CD4-positive, alpha-beta T cell treated with Interferon alpha-2 for 1 hour (primary cell): Measurements from ENCODE around the gene LKAAEAR1.

Experiments used
- DNase-seq, 2 donors: peaks; one replicate each; pipeline ENCODE4 v3.0.0-alpha.2; 2020 to 2022

The LKAAEAR1 gene

DNA sequence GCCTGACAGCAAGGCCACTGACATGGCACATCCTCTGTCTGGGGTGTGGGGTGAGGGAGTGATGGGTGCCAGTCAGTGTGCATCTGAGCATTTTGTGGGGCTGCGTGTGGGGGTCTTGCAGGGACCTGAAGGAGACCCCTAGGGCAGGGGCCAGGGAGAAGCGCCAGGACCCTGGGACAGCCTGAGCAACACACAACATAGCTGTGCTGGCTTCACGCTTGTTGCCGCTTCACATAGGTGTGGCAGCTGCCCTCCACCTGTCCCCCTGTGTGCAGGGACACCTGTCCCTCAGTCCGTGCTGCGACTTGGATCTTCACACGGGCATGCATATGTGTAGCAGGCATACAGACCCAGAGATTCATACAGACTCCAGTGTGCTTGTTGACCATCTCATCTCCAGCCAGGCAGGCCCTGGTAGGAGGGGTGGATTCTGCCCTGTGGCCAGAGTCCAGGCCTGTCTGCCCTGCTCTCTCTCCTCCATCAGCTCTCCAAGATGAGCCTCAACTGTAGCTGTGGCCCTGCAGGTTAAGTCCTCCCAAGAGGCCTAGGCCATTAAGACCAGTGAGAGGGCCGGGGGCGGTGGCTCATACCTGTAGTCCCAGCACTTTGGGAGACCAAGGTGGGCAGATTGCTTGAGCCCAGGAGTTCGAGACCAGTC, 26.3 kb upstream of the LKAAEAR1 start:
- no peak for DNase-seq

DNA sequence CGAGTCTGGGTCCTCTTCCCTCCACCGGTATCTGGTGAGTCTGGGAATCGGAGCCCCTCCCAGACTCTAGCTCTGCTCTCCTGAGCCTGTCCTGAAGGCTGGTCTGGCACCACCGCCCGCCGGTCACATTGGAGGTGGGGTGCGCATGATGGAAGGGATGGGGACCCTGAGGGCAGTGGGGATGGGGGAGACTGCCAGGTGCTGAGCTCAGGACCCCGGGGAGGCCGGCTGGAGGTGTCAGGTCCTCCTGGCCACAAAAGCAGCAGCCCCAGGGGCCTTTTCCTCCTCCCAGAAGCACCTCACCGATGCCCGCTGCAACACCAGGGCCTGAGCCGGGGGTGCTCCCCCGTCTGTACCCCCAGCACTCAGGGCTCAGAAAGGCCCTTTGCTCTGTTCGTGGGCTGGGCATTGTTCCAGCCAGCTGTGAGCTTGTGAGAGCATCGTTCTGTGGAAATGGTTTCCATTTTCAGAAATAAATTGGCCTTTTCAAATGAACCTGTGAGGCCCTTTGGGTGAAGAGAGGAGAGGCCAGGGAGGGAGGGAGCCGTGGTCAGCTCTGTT, 25.7 kb upstream of the LKAAEAR1 start:
- DNase-seq, result no peak

DNA sequence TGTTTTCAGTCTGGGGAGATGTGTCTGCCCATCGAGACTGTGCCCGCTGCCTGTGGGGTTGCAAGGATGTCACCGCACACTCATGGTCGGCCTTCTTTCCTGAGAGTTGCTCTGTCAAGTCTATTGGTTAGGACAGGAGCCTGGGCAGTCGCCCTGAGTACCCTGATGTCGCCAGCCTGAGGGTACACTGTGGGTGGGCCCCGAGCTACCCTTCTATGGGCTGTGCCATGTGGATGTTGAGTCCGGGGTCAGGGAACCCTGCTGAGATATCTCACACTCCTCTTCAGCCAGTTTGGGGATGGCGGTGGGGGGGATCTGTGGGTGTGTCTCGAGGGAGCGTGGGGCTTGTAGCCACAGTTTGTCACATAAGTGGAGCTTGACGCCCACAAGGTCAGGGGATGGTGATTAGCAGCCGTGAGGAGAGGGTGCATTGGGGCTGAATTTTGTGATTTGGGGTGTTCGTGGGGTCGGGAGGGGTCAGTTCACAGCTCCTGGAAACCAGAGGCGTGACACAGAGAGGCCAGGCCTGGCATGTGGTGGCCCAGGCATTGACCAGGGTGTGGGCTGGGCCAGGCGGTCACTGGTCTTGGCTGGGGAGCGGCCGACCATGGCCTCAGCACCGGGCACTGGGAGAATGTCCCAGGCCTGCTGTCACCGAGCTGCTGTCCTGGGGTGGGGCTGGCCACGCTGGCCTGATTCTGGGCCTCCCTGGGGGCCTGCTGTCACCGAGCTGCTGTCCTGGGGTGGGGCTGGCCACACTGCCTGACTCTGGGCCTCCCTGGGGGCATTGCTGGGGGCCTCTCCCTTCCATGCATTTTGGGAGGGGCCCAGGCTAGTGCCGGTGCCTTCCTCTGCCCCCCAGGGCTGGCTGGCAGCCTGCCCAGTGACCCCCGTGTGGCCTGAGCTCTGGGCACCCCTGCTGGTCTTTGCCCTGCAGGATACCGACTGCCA, 24.8 kb upstream of the LKAAEAR1 start:
- DNase-seq, result no peak

DNA sequence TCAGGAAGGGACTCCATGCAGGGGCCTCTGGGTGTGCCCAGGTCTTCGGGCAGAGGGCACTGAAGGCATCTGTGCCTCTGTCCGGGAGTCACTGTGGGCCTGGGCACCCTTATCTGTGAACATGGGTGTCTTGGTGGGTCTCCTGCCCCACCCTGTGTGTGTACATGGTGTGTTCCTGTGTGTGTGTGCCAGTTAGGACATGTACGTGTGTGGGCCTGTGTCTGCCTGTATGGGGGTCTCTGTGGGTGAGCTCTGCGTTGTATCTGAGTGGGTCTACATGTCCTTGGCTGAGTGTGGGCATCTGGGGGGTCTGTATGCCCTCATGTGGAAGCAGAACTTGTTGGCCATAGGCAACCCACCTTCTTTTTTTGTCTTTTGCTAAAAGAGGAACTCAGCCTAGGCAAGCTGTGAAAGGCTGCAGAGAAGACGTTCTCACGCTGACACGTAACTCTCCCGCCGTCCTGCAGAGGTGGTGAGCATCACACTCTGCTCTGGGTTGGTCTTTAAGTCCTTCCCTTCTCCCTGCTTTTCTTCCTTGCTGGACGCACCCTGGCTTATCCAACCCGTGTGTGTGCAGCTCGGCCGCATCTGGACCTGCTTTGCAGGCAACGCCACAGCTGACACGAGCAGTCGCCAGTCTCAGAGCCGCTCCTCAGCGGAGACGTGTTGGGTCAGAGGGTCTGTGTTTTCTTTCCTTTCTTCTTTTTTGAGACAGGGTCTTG, 23.7 kb upstream of the LKAAEAR1 start:
- DNase-seq, result no peak

DNA sequence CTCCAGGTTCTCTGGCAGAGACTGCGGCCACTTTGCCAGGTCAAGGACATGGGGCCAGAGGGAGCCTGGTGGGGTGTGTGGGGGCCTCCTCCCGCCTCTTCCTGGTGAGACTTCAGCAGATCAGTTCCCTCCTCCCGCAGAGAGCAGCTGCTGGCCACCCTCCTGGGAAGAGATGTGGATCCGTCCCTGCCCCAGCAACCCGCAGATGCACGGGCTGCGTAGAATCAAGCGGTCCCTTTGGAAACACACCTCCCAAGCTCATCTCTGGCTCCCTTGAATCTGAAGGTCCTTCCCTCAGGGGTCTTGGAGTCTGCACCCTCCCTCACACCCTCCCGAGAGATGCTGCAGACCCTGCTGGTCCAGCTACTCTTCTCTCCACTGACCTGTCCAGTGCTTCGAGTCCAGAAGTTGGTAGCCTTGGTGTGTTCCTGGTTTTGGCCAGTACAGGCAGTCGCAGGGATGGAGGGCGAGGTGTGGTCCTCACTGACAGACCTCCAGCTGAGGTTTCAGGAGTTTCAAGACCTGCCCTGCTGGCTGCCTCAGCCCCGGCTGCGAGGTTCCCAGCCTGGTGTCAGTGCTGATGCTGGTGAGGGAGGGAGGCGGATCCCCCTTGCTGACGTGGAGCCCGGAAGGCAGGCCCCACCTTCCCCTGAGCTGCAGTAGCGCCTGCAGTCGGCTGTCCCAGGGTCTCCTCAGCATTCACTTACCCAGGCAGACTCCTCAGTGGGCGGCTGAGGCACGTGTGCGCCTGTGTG, 23.0 kb upstream of the LKAAEAR1 start, which contains the start of gene NPBWR2:
Gene NPBWR2 (minus strand): TSS at position 585 of the 755 bp plus-strand sequence. CDS start 734 bp downstream, outside the sequence.
- peak; percentile 18 to 20 for DNase-seq

DNA sequence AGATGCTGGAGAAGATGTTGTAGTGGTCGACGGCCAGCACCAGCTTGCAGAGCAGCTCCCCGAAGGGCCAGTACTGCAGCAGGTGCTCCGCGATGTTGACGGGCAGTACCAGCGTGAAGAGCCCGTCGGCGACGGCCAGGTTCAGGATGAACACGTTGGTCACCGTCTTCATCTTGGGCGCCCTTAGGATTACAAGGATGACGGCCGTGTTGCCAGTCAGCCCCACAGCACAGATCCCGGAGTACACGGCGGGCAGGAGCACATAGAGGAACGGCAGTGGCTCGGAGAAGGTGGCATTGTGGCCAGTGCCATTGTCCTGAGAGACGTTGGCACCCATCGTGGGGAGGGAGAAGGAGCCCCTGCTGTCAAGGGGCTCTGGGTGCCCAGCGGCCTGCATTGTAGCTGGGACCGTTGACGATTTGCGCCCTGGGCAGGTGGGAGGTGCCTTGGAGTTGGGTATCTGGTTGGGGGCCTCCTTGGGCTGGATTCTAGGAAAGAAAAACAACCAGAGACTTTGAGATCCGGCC, 22.3 kb upstream of the LKAAEAR1 start:
- DNase-seq, result no peak

DNA sequence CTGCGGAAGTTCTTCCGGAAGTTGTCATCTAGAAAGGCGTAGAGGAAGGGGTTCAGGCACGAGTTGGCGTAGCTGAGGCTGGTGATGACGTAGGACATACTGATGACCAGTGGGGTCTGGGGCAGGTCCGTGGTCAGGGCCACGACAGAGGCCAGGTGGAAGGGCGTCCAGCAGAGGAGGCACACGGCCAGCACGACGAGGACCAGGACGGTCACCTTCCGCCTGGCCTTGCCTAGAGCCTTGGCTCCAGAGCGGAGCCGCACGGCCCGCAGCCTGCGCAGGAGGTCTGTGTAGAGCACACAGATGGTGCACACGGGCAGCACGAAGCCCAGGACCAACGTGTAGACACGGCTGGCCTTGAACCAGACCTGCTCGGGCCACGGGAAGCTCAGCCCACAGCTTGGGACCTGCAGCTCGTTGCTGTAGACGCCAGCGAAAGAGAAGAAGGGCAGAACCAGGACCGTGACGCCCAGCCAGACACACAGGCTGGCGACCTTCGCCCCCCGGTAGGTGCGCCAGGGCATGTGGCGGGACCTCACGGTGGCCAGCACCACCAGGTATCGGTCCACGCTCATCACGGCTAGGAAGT, 21.7 kb upstream of the LKAAEAR1 start:
- no peak for DNase-seq

DNA sequence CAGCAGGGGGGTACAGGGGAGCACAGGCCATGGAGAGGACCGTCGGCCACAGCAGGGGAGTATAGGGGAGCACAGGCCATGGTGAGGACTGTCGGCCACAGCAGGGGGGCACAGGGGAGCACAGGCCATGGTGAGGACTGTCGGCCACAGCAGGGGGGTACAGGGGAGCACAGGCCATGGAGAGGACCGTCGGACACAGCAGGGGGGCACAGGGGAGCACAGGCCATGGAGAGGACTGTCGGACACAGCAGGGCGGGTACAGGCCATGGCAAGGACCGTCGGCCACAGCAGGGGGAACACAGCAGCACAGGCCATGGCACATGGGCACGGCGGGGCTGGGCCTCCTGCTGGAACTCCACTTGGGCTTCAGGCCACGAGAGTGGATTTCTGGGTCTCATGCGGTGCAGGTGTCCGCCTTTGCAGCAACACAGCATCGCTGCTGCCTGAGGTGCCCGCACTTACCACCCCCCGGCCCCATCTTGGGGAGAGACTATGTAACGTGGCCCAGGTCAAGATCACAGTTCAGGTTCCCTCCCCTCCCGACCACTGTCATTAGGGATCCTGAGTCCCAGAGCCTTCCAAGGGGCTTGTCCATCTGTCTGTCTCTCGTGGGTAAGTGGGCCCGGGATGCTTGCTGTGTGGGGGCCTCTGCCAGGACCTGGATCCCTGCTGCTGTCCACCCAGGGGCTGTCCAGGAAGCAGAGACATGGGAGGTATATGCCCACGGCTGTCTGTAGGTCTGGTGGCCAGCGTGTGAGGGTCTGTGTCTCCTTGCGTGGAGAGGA, 20.7 kb upstream of the LKAAEAR1 start:
- DNase-seq, result no peak

DNA sequence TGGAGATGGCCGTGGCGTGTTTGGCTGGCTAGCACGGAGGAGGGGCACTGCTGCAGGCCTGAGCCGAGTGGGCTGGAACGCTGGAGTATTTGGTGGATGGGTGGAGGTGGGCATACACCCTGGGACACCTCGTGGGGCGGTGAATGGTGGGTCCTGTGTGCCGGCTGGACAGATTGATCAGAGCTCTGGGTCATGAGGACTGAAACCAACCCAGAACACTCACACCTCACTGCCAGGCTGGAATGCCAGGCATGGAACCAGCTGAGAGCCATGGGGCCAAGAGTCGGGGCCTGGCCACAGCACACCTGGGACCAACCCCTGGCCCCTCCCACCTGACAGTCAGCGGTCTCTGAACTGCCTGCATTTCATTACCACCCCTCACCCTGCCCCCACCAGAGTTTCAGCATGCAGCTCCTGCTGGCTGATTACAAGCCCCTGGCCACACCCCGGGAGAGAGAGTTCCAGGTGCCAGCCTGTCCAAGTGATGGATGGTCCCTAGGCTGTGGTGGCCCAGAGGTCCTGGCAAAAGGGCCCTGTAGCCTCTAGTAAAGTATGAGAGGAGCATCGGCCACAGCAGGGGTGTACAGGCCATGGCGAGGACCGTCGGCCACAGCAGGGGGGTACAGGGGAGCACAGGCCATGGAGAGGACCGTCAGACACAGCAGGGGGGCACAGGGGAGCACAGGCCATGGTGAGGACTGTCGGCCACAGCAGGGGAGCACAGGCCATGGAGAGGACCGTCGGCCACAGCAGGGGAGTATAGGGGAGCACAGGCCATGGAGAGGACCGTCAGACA, 19.9 kb upstream of the LKAAEAR1 start:
- DNase-seq, result no peak

DNA sequence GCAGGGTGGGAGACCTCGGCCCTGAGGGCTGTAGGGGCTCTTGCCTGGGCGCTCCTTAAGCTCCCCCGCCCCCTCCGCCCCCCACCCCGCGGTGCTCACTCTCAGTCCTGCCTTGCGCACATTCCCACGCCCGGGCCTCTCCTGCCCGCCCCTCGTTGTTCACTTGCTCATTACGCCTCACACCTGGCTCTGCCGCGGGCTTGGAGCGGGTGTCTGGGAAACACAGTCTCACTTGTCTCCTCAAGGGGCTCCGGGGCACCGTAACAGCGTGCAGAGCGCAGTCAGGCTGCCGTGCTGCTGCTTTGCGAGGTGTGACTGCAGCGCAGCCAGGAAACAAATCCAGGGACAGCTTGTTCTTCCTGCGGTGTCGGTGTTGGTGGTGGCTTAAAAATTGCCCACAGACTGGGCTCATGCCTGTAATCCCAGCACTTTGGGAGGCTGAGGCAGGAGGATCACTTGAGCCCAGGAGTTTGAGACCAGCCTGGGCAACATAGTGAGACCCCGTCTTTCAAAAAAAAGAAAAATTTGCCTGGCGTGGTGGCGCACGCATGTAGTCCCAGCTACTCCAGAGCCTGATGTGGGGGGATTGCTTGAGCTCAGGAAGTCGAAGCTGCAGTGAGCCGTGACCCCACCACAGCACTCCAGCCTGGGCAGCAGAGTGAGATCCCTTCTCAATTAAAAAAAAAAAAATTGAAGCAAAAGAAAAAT, 18.6 kb upstream of the LKAAEAR1 start:
- no peak for DNase-seq

DNA sequence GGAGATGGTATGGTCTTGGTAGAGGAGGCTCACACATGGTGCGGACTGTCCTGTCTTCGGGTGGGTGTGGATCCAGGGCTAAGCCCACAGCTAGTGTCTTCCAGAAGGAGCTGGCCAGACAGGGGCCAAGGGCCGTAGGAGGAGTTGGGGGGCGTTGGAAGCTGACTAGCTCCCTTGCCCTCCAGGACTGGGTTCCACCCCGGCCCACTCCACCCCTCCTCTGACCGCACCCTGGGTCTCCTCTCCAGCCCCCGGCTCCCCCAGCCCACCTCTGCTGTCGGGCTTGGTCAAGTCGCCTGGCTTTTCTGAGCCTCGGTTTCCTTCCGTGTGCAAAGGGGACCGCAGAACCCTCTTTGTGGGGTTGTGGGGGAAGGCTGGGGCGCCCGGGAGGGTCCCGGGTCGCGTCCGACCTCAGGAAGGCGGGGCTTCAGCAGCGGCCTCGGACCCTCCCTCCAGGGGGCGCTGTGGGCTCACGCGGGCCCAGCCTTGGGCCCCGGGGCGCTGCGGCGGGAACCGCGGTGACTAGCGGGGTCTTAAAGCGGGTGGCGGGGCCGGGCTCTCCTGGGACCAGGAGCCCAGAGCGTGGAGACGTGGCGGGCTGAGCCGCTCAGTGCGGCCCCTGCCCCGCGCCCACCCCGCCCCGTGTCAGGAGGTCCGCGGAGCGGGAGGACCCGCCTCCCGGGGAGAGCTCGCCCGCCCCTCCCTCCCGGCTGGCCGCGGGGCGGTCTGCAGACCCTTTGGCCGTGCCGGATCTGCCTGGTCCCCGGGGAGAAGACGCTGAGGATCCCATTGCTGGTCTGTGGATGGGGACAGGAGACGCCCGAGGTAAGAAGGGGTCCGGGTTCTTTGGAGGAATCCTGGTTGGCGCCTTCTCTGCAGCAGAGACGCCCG, 17.8 kb upstream of the LKAAEAR1 start:
- peak; percentile 55 to 67 for DNase-seq

DNA sequence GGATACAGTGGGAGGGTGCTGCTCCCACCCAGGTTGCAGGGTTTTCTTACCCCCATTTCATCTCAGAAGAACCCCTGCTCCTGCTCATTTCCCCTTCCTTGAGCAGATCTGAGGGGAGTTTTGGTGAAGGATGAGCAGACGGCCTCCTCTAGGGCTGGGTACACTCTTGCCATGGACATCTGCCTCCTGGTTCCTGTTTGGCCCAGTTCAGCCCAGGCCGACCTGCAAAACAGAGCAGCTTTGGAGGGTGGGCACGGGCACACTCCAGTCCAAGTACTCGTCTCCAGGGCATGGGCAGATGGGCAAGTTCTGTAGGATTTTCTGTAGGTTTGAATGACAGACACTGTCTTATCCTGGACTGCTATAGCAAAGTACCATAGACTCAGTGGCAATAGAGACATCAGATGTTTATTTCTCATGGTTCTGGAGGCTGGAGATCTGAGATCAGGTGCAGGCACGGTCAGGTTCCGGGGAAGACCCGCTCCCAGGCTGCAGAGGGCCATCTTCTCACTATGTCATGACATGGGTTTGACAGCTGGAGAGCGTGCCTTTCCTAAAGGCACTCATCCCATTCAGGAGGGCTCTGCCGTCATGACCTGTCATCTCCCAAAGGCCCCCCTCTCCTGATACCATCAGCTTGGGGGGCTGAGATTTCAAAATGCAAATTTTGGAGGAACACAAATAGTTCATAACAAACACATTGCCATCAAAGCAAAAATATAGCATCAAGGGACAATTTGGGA, 16.9 kb upstream of the LKAAEAR1 start:
- DNase-seq, result no peak

DNA sequence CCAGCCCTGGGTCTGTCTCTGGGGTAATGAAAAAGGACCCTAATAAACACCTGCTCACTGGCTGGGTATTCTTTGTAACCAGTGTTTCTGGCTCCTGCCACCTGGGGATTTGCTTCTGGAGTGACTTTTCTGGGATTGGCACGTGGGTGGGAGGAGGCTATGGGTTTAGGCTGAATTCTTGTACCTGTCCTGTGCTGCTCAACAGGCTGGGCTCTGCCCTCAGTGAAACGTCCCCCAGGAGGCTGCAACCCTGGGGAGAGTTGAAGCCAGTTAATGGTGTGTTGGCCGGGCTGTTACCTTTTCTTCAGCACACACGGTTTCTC, 16.3 kb upstream of the LKAAEAR1 start:
- no peak for DNase-seq

DNA sequence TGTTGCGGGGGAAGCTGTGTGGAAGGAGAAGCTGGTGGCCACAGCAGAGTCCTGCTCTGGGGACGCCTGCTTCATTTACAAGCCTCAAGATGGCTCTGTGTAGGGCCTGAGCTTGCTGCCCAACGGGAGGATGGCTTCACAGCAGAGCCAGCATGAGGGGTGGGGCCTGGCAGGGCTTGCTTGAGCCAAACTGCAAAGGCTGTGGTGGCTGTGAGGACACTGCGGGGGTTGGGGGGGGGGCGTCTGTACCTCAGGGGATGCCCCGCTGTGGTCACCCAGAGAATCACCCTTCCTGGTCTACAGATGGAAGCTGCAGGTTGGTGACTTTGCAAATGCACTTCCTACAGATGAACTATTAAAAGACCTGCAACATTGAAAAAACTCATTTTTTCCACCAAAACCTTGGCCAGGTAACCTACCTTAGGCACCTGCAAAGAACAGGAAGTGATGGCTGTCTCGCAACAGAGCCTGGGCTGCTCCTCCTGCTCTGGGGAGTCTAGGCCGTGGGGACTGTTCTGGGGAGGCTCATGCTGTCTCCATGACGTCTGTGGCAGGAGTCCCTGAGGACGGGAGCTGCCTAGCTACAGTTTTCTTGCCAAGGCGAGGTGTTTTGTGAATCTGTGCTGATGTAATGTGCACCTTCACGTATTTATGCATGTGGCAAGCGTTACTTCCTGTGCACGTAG, 15.8 kb upstream of the LKAAEAR1 start:
- DNase-seq, result peak; percentile 39 to 56

DNA sequence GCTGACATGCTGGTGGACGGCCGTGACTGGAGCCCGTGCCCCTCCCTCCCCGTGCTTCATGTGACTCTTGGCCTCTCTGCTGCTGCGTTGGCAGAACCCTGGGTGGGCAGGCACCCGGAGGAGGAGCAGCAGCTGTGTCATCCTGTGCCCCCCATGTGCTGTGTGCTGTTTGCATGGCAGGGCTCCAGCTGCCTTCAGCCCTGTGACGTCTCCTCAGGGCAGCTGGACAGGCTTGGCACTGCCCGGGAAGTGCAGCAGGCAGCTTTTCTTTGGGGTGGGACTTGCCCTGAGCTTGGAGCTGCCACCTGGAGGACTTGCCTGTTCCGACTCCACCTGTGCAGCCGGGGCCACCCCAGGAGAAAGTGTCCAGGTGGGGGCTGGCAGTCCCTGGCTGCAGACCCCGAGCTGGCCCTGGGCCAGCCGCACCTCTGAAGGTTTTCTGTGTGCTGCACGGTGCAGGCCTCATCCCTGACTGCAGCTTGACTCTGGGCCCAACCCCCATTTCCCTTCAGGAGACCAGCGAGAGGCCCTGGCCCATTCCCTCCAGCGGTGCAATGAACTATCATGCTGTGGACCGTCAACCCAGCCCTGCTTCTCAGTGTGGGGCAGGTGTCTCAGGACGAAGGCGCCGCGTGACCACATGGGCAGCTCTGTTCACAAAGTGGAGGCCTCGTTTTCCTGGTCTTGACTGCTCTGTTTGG, 15.0 kb upstream of the LKAAEAR1 start:
- no peak for DNase-seq

DNA sequence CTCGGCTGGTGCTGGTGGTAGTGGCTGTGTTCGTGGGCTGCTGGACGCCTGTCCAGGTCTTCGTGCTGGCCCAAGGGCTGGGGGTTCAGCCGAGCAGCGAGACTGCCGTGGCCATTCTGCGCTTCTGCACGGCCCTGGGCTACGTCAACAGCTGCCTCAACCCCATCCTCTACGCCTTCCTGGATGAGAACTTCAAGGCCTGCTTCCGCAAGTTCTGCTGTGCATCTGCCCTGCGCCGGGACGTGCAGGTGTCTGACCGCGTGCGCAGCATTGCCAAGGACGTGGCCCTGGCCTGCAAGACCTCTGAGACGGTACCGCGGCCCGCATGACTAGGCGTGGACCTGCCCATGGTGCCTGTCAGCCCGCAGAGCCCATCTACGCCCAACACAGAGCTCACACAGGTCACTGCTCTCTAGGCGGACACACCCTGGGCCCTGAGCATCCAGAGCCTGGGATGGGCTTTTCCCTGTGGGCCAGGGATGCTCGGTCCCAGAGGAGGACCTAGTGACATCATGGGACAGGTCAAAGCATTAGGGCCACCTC, 14.3 kb upstream of the LKAAEAR1 start:
- DNase-seq, result no peak
